HG03039 (cell line): ENCODE data around the gene PPP1R16B.
"Not testable (repeated sequence)": the region's sequence is repeated elsewhere in the genome, so short reads cannot be mapped to it uniquely, and the experiment has no call there.

Source experiments
- ATAC-seq: cut with Tn5 transposase; IDR thresholded peaks from one replicate; pipeline ENCODE4 v1.9.1; 2021; ENCODE audit warnings: mild to moderate bottlenecking, moderate library complexity; ENCODE audit not compliant: unreplicated experiment

Gene PPP1R16B

DNA sequence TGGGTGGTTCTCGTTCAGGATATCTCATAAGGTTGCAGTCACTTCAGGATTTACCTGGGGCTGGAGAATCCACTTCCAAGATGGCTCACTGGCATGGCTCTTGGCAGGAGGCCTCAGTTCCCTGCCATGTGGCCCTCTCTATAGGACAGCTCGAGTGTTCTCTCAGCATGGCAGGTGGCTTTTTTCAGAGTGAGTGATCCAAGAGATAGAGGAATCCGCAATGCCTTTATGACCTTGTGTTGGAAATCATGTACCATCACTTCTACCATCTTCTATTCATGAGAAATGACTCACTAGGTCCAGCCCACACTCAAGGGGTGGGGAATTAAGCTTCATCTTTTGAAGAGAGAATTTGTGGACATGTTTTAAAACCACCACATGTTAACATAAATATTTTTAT lies 37.8 kb downstream of the PPP1R16B start:
- ATAC-seq, result no peak

DNA sequence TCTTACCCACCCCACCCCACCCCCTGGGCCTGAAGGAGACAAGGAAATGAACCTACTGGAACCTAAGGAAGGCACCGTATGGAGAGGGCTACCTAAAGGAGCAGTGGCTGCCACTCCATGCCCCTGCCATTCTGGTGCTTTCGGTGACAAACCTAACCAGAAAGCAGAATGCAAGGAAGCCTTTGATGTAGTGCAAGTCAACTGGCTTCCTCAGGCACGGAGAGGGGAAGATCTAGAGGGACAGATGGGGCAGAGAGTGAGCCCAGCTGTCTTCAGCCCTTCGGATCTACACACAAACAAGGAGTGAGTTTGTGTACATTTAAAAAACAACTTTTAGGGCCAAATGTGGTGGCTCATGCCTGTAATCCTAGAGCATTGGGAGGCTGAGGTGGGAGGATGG lies 39.5 kb downstream of the PPP1R16B start:
- no peak for ATAC-seq

GRCh38 chr20:38847840-38848239 lies 42.3 kb downstream of the PPP1R16B start:
- no peak for ATAC-seq

DNA sequence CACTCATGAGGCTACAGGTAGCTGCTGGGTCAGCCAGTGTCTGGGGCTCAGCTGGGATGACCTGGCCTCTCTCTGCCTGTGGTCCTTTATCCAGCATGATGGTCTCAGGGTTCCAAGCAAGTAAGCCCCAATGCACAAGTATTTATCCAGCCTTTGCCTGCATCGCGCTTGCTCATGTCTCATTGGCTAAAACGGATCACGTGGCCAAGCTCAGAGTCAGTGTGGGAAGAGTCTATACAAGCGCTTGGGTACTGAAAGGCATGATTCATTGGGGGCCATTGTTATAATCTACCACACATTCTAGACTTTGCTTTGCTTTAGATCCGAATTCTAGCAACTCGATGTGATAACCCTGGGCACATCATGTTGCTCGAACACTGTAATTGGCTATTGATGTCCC lies 48.3 kb downstream of the PPP1R16B start:
- ATAC-seq, result no peak

DNA sequence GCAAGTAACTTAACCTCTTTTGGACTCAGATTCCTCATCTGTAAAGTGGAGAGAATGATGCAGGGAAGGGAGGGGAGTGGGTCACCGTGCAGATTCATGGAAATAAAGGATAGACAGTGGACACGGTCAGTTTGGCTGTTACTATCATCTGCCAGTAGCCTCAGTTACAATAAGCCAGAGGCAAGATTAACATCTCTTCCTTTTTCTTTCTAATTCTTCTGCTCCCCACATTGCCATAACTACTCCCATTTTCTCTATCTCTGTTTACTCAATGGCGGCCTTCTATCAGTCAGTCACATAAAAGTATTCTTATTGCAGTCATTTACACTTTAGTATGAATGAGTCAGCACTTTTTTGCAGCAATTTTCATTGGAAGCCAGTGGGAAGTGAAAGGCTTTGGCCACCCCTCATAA lies 49.2 kb downstream of the PPP1R16B start:
- no peak for ATAC-seq

- no peak for ATAC-seq
These were observed 49.9 kb downstream of the PPP1R16B start for GRCh38 chr20:38855356-38855755.

GRCh38 chr20:38856570-38856969 lies 51.1 kb downstream of the PPP1R16B start:
- no peak for ATAC-seq

GRCh38 chr20:38857703-38858102 lies 52.2 kb downstream of the PPP1R16B start:
- no peak for ATAC-seq

- ATAC-seq, result no peak
These were observed 53.7 kb downstream of the PPP1R16B start for GRCh38 chr20:38859070-38859690.

GRCh38 chr20:38859857-38860256 lies 54.4 kb downstream of the PPP1R16B start:
- not testable (repeated sequence) for ATAC-seq

DNA sequence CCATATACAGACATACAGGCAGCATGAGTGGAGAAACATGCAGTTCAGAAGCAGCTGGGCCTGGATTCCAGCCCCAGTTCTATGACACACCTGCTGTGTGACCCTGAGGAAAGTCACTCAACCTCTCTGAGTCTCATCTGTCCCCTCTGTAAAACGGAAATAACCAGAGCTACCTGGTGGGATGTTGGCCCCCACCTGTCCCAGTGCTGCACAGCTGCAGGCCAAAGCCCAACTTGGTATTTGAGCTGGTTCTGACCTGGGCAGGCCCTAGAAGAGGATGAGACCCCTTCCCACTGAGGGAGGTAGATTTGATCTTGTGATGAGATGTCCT lies 55.5 kb downstream of the PPP1R16B start:
- no peak for ATAC-seq

GRCh38 chr20:38862226-38862625 lies 56.7 kb downstream of the PPP1R16B start:
- no peak for ATAC-seq

DNA sequence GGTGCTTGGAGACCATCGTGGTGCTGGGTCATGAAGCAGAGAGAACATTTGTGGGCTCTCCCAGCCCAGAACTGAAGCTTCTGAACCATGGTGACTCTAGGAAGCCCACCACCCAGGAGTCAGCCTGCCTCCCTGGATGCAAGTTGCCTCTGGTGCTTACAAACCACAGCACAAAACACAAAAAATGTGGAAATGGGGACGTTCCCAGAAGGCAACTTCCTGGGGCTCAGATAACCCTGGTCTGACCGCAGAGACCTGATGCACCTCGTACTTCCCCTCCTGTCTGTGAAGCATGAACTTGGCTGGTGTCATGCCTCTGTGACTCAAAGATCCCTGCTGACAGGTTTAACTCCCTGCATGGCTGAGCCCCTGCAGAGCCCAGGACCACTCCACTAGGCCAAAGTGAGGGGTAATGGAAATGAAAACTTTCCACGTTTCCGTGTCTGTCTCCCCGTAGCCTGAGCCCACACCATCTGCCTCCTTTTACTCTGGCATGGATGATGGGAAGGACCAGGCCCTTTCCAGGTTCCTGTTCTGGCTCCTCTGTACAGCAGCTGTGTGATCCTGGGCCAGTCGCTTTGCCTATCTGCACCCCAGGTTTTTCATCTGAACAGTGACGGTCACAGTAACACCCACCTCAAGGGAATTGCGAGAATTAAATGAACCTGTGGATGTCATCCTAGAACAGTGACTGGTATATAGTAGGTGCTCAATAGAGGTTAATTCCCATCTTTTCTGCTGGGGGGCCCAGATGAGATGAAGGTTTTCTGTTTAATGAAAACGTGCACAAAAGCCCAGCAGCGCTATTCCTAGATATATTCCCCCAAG lies 57.7 kb downstream of the PPP1R16B start:
- peak; percentile 57 for ATAC-seq

- ATAC-seq, result no peak
These were observed 59.2 kb downstream of the PPP1R16B start for GRCh38 chr20:38864662-38865061.

- ATAC-seq, result no peak
These were observed 61.0 kb downstream of the PPP1R16B start for GRCh38 chr20:38866265-38867061.

GRCh38 chr20:38867062-38867359 lies 61.5 kb downstream of the PPP1R16B start:
- ATAC-seq, result no peak

GRCh38 chr20:38870733-38871559 lies 65.4 kb downstream of the PPP1R16B start:
- ATAC-seq, result no peak

DNA sequence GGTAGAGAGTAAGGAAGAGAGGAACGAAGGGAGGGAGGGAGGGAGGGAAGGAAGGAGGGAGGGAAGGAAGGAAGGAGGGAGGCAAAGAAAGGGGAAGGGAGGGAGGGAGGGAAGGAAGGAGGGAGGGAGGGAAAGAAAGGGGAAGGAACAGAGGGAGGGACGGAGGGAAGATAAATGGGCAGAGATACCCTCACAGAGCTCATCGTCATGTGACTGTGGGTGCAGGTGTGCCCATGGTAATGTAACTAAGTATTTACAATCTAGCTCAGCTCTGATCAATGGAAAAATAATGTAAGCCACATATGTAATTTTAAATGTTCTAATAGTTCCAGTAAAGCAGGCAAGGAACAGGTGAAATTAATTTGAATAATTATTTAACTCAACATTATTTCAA lies 66.1 kb downstream of the PPP1R16B start:
- ATAC-seq, result no peak

GRCh38 chr20:38872036-38872435 lies 66.5 kb downstream of the PPP1R16B start:
- no peak for ATAC-seq

- no peak for ATAC-seq
These were observed 67.1 kb downstream of the PPP1R16B start for GRCh38 chr20:38872491-38873049.

DNA sequence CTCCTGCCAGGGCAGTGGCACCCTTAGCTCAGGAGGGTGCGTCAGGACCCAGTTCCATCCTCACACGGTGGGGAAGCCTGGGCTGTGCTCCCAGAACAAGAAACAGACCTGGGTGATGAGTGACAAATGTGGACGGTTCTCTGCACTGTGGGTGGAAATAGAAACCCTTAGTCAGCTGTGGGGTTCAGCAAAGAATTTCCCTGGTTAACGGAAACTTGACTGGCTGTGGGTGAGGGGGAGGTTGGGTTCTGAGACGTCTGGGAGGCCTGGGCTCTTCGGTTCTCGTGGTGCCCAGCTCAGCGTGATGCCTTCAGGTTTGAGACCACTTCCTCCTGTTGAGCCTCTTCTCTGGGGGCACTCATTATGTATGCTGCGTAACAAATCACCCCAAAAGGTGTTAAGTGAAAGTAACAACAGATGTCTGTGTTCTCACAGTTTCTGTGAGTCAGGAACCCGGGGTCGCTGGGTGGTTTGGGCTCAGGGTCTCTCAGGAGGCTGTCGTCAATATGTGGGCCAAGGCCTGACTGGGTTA lies 67.6 kb downstream of the PPP1R16B start:
- peak; percentile 48 for ATAC-seq
